GM13977 (cell line): ENCODE measurements around the gene SRGN.
"Not testable (repeated sequence)": the region's sequence is repeated elsewhere in the genome, so short reads cannot be mapped to it uniquely, and the experiment has no call there.

ENCODE experiments used
- DNase-seq: peaks from one replicate; pipeline ENCODE4 v3.0.0; 2012; ENCODE audit warnings: low spot score
- CTCF ChIP-seq: IDR thresholded peaks from 2 replicates; pipeline ENCODE4 v1.5.1; 2012; ENCODE audit warnings: mild to moderate bottlenecking, control low read depth; ENCODE audit not compliant: insufficient read depth; ENCODE audit errors: extremely low read depth, missing control alignments
- in situ Hi-C: fragments of 300-500 bp; cut with MboI; formaldehyde crosslinking; loops from one replicate; pipeline ENCODE4 v1.12.0; 2022; ENCODE audit warnings: low sequenced_read_pairs, low pct_unique_long_range_greater_than_20kb, mixed read lengths, inconsistent platforms; ENCODE audit not compliant: unreplicated experiment

Gene SRGN

GRCh38 chr10:69124563-69125268 lies 36.8 kb downstream of the SRGN start:
- DNase-seq, result peak; percentile 65
- TF ChIP-seq CTCF, result no peak
- in situ Hi-C loops, result no loop called here

- DNase-seq, result no peak
- no peak for TF ChIP-seq CTCF
- in situ Hi-C loops, result no loop called here
These were observed 37.7 kb downstream of the SRGN start for GRCh38 chr10:69125554-69125953.

- in situ Hi-C loops, result no loop called here
- DNase-seq, result no peak
- no peak for TF ChIP-seq CTCF
These were observed 42.3 kb downstream of the SRGN start for GRCh38 chr10:69130251-69130650.

- in situ Hi-C loops, result no loop called here
- TF ChIP-seq CTCF, result no peak
- no peak for DNase-seq
These were observed 52.1 kb downstream of the SRGN start for GRCh38 chr10:69139961-69140360.

GRCh38 chr10:69141304-69141703 lies 53.4 kb downstream of the SRGN start:
- in situ Hi-C loops, result no loop called here
- TF ChIP-seq CTCF, result no peak
- no peak for DNase-seq

- in situ Hi-C loops, DNase-seq: not testable (repeated sequence)
These were observed 54.2 kb downstream of the SRGN start for GRCh38 chr10:69142074-69142473.

- DNase-seq, result no peak
- in situ Hi-C loops, result no loop called here
- no peak for TF ChIP-seq CTCF
These were observed 55.1 kb downstream of the SRGN start for GRCh38 chr10:69142983-69143382.
